CD4-positive, CD25-positive, alpha-beta regulatory T cell (primary cell): ENCODE data around the gene AGFG1. TPM values are rescaled to one million over a fixed set of nuclear protein-coding genes. Genes with fewer than 3 reads are reported as not detected.
"Not testable (repeated sequence)": the region's sequence is repeated elsewhere in the genome, so short reads cannot be mapped to it uniquely, and the experiment has no call there.

Source experiments
- ATAC-seq, 2 donors: fragments of 150-1000 bp; cut with Tn5 transposase; one replicate each; pipeline ENCODE4 v1.10.0; 2021; ENCODE audit warnings: low read depth in 2 of 2, moderate number of reproducible peaks in 2 of 2, moderate library complexity in 1 of 2
- DNase-seq, 3 donors: peaks; one replicate each; pipeline versions ENCODE4 v3.0.0 to v3.0.0-alpha.2; 2012 to 2022; ENCODE audit warnings: mixed read lengths in 1 of 3
- H3K27ac ChIP-seq: one replicate; pipeline ENCODE4 v1.7.0; 2013; ENCODE audit warnings: mild to moderate bottlenecking, low read length; ENCODE audit not compliant: insufficient read depth, poor library complexity, severe bottlenecking
- H3K27me3 ChIP-seq: one replicate; pipeline ENCODE4 v1.7.0; 2013; ENCODE audit warnings: low read length; ENCODE audit not compliant: control insufficient read depth, insufficient read depth
- H3K36me3 ChIP-seq: one replicate; pipeline ENCODE4 v1.7.0; 2013; ENCODE audit warnings: mild to moderate bottlenecking, low read length, moderate library complexity; ENCODE audit not compliant: control insufficient read depth, insufficient read depth
- H3K4me1 ChIP-seq: 2 replicates; pipeline ENCODE4 v1.7.0; 2013; ENCODE audit warnings: mild to moderate bottlenecking, low read length; ENCODE audit not compliant: insufficient read depth, control insufficient read depth, poor library complexity, severe bottlenecking
- H3K4me3 ChIP-seq: one replicate; pipeline ENCODE4 v1.7.0; 2013; ENCODE audit warnings: low read depth, mild to moderate bottlenecking, low read length, moderate library complexity
- H3K9me3 ChIP-seq, 2 experiments: 1 replicate in 1 of 2; 2 replicates in 1 of 2; pipeline ENCODE4 v1.7.0; 2013; ENCODE audit warnings: low read length in 2 of 2, mild to moderate bottlenecking in 1 of 2, moderate library complexity in 1 of 2; ENCODE audit not compliant: control insufficient read depth in 2 of 2
- H3K27ac Mint-ChIP-seq, 3 donors: one replicate each; pipeline ENCODE4 v1.8.0; 2020 to 2022; ENCODE audit warnings: mild to moderate bottlenecking in 3 of 3, mixed read lengths in 3 of 3, moderate library complexity in 2 of 3
- H3K27me3 Mint-ChIP-seq: one replicate; pipeline ENCODE4 v1.8.0; 2022; ENCODE audit warnings: mild to moderate bottlenecking, mixed read lengths
- H3K36me3 Mint-ChIP-seq: one replicate; pipeline ENCODE4 v1.8.0; 2020; ENCODE audit warnings: mixed read lengths
- H3K4me1 Mint-ChIP-seq, 4 donors: one replicate each; pipeline ENCODE4 v1.8.0; 2020 to 2022; ENCODE audit warnings: mixed read lengths in 4 of 4, mild to moderate bottlenecking in 1 of 4
- H3K4me3 Mint-ChIP-seq, 4 donors: one replicate each; pipeline ENCODE4 v1.8.0; 2020 to 2022; ENCODE audit warnings: mild to moderate bottlenecking in 4 of 4, mixed read lengths in 4 of 4, moderate library complexity in 3 of 4
- H3K9me3 Mint-ChIP-seq, 7 donors: one replicate each; pipeline ENCODE4 v1.8.0; 2020 to 2022; ENCODE audit warnings: mixed read lengths in 7 of 7, mild to moderate bottlenecking in 3 of 7, moderate library complexity in 2 of 7
- polyA plus RNA-seq, 4 donors: library from polyadenylated mRNA; unstranded; fragments of 300-500 nt; fragmentation: Illumina TruSeq; gene quantifications; one replicate each; pipeline ENCODE4 v1.2.3, GENCODE V29; 2021
- total RNA-seq: library from RNA; stranded (reverse); gene quantifications from one replicate; pipeline ENCODE4 v1.2.3, GENCODE V29; 2022

Gene AGFG1
- total and polyA plus RNA-seq, 5 donors from 2014 or later: 14.9 to 64.0 (median 24.7) TPM

DNA sequence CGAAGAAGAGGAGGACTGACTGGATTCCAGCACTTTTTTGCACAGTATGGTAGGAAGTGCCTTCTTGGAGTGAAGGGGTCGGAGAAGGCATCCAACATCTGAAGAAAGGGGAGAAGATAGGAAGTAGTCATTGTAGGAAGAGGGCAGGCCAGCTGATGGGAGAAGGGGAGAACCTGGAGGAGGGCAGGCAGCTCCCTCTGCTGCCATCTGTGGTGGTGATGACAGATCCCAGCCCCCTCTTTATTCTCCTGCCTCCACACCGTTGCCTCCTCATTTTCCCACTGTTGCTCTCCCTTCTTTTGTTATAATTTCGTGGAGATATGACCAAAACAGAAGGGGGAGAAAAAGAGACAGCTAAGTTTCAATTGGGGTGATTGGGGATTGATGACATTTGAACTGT is 123.8 kb downstream of the AGFG1 start:
- Histone ChIP-seq H3K36me3 (no peaks in the 10 kb centered on the region), H3K4me3 (no peak overlapping the region), H3K9me3 (no peaks in the 10 kb centered on the region), H3K27ac (no peak overlapping the region), H3K27me3 (peaks cover 2% of the 10 kb centered on the region), H3K4me1 (no peaks in the 10 kb centered on the region)
- no peak overlapping the region for H3K4me3 Mint-ChIP-seq
- H3K27me3 Mint-ChIP-seq: peaks cover 23% of the 10 kb centered on the region
- peaks cover 3% of the 10 kb centered on the region for H3K36me3 Mint-ChIP-seq
- peaks cover 0 to 3% (median 1%) of the 10 kb centered on the region in 7 donors for H3K9me3 Mint-ChIP-seq
- DNase-seq (no peak), ATAC-seq (no peak)
- H3K27ac Mint-ChIP-seq: no peak overlapping the region
- H3K4me1 Mint-ChIP-seq: no peaks in the 10 kb centered on the region

DNA sequence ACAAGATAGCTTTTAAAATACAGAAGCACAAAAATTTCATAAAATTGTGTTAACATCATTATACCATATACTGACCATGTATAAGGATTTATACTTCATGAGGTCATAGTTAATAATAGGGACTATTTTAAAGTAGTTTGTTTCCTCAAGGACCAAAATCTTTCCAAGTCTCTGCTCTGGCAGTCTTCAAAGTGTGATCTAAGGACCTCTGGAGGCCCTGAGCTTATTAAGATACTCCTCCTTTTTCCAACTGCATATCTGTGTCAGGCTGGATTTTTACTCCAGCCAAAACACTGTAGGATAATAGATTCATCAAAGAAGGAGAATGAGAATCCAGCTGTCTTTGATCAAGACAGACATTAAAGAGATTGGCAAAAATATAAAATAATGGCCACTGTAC is 125.1 kb downstream of the AGFG1 start:
- Mint-ChIP-seq H3K27ac (no peak overlapping the region), H3K4me3 (no peak overlapping the region), H3K27me3 (peaks cover 23% of the 10 kb centered on the region), H3K9me3 (peaks cover 0 to 3% (median 0%) of the 10 kb centered on the region in 7 donors), H3K36me3 (peaks cover 3% of the 10 kb centered on the region), H3K4me1 (no peaks in the 10 kb centered on the region)
- no peak for ATAC-seq
- Histone ChIP-seq H3K9me3 (no peaks in the 10 kb centered on the region), H3K4me1 (no peaks in the 10 kb centered on the region), H3K27me3 (peaks cover 2% of the 10 kb centered on the region), H3K36me3 (no peaks in the 10 kb centered on the region), H3K4me3 (no peak overlapping the region), H3K27ac (no peak overlapping the region)
- no peak for DNase-seq

DNA sequence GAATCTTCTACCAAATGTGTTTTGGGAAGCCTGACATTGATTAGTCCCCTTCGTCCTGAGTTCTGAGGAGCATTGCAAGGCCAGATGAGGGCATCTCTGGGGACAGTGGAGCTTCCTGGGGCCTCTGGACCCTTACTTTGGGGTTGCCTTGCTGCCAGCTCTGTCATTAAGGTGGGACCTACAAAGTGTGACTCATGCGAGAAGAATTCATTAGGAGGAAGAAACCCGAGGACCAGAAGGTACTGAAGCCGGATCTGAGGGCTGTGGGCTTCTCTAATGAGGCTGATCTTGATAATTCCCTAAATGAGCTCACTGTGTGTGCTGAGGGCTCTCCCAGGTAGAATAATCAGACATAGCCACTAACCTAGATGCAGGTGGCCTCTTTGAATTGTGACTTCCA is 126.0 kb downstream of the AGFG1 start:
- H3K27ac Mint-ChIP-seq: no peak overlapping the region
- H3K4me3 ChIP-seq: no peak overlapping the region
- no peak overlapping the region for H3K27ac ChIP-seq
- H3K27me3 ChIP-seq: peaks cover 2% of the 10 kb centered on the region
- no peak for ATAC-seq
- H3K27me3 Mint-ChIP-seq: peaks cover 19% of the 10 kb centered on the region
- peaks cover 3% of the 10 kb centered on the region for H3K36me3 Mint-ChIP-seq
- H3K4me3 Mint-ChIP-seq: no peak overlapping the region
- no peaks in the 10 kb centered on the region for H3K4me1 ChIP-seq
- H3K36me3 ChIP-seq: no peaks in the 10 kb centered on the region
- H3K9me3 Mint-ChIP-seq: peaks cover 0 to 5% (median 0%) of the 10 kb centered on the region in 7 donors
- H3K4me1 Mint-ChIP-seq: no peaks in the 10 kb centered on the region
- no peaks in the 10 kb centered on the region for H3K9me3 ChIP-seq
- DNase-seq: no peak

DNA sequence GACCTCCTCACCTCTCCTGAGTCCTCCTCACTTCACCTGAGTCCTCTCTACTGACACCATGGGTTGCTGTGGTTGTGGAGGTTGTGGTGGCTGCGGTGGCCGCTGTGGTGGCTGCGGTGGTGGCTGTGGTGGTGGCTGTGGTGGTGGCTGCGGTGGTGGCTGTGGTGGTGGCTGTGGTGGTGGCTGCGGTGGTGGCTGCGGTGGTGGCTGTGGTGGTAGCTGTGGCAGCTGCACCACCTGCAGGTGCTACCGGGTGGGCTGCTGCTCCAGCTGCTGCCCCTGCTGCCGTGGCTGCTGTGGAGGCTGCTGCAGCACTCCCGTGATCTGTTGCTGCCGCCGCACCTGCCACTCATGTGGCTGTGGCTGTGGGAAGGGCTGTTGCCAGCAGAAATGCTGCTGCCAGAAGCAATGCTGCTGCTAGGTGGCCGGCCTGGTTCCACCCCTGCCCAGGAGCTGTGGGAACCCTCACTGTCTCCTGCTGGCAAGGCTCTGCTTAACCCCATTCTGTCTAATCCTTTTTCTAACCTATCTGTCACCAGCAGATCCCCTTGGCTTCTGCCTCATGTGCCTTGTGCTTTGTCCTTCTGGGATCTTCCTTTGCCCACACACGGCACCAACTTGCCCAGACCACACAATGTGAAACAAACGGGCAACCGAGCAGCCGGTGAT is 127.0 kb downstream of the AGFG1 start, which contains the start of gene SCYGR2:
TSS of gene SCYGR2 (plus strand) at position 59 of the 669 bp plus-strand sequence. CDS start at position 59, 0 bp downstream.
- H3K36me3 Mint-ChIP-seq, H3K4me1 ChIP-seq, H3K4me3 ChIP-seq, H3K9me3 ChIP-seq, H3K27ac ChIP-seq, H3K36me3 ChIP-seq, DNase-seq, H3K9me3 Mint-ChIP-seq, ATAC-seq, H3K27me3 ChIP-seq, H3K27ac Mint-ChIP-seq, H3K4me3 Mint-ChIP-seq, H3K4me1 Mint-ChIP-seq: not testable (repeated sequence)
- H3K27me3 Mint-ChIP-seq: peaks cover 17% of the 10 kb centered on the region

DNA sequence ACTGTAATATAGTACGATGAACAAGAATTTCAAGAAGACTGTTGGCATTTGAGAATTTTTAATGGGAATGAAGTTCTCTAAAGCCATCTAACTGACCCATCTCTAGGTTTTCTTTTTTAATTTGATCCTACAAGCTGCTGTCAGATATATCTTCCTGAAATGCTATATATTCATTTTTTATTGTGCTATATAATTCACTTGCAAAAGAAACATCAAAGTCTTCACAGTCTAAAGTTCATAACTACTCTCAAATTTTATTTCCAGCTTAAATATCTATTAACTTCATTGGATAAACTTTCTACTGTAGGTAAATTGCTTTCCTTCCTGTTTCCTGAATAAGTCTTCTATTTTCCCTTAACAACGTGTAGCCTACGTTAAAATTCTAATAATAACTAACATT is 130.4 kb downstream of the AGFG1 start:
- Histone ChIP-seq H3K27ac (no peak overlapping the region), H3K4me3 (no peak overlapping the region), H3K27me3 (peaks cover 2% of the 10 kb centered on the region), H3K36me3 (no peaks in the 10 kb centered on the region), H3K9me3 (no peaks in the 10 kb centered on the region), H3K4me1 (no peaks in the 10 kb centered on the region)
- Mint-ChIP-seq H3K36me3 (no peaks in the 10 kb centered on the region), H3K27me3 (peaks cover 12% of the 10 kb centered on the region), H3K4me3 (no peak overlapping the region), H3K27ac (no peak overlapping the region), H3K9me3 (peaks cover 0 to 1% (median 0%) of the 10 kb centered on the region in 7 donors), H3K4me1 (no peaks in the 10 kb centered on the region)
- DNase-seq (no peak), ATAC-seq (no peak)

DNA sequence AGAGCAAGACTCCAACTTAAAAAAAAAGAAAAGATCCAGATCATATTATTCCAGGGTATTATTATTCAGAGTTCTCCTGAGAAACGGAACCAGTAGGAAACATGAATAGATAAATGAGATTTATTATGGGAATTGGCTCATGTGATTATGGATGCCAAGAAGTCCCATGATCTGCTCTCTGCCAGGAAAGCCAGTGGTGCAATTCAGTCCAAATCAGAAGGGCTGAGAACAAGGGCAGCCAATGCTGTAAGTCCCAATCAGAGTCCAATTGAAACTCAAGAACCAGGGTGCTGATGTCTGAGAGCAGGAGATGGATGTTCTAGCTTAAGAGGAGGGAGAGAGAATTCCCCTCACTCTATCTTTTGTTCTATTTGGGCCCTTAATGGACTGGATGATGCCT is 134.5 kb downstream of the AGFG1 start:
- no peak overlapping the region for H3K4me3 Mint-ChIP-seq
- peaks cover 0 to 1% (median 0%) of the 10 kb centered on the region in 7 donors for H3K9me3 Mint-ChIP-seq
- peaks cover 11% of the 10 kb centered on the region for H3K27me3 ChIP-seq
- no peaks in the 10 kb centered on the region for H3K36me3 ChIP-seq
- H3K27me3 Mint-ChIP-seq: peaks cover 23% of the 10 kb centered on the region
- H3K27ac Mint-ChIP-seq: no peak overlapping the region
- ATAC-seq (no peak), DNase-seq (no peak)
- H3K9me3 ChIP-seq: no peaks in the 10 kb centered on the region
- no peak overlapping the region for H3K27ac ChIP-seq
- no peaks in the 10 kb centered on the region for H3K36me3 Mint-ChIP-seq
- H3K4me1 Mint-ChIP-seq: peaks cover 0 to 15% (median 1%) of the 10 kb centered on the region in 4 donors
- no peak overlapping the region for H3K4me3 ChIP-seq
- no peaks in the 10 kb centered on the region for H3K4me1 ChIP-seq

DNA sequence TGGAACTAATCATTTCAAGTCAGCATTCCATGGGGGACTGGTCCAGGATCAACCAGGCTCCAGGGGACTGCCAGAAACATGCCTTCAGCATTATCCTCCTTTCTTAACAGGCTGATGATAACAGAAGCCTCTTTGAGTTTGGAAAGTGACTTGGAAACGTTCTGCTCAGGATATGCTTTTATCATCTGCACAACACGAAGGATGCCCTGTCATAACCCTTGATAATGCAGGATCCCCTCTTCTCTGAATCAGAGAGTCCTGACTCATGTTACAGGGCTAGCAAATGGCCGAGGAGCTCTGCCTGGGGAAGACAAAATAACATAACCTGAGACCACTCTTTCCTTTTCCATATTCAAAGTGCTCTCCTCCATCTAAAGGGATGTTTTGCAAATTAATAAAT is 136.0 kb downstream of the AGFG1 start:
- H3K4me1 Mint-ChIP-seq: peaks cover 0 to 15% (median 1%) of the 10 kb centered on the region in 4 donors
- no peaks in the 10 kb centered on the region for H3K36me3 ChIP-seq
- H3K9me3 Mint-ChIP-seq: no peaks in the 10 kb centered on the region
- H3K27me3 ChIP-seq: peaks cover 11% of the 10 kb centered on the region
- H3K4me1 ChIP-seq: no peaks in the 10 kb centered on the region
- H3K27me3 Mint-ChIP-seq: peaks cover 27% of the 10 kb centered on the region
- ATAC-seq (no peak), DNase-seq (no peak)
- no peak overlapping the region for H3K27ac ChIP-seq
- H3K36me3 Mint-ChIP-seq: no peaks in the 10 kb centered on the region
- no peaks in the 10 kb centered on the region for H3K9me3 ChIP-seq
- H3K4me3 Mint-ChIP-seq: no peak overlapping the region
- H3K4me3 ChIP-seq: no peak overlapping the region
- H3K27ac Mint-ChIP-seq: no peak overlapping the region
